ENCODE measurements around the gene CCDC197. TPM values are rescaled to one million over a fixed set of nuclear protein-coding genes. Genes with fewer than 3 reads are reported as not detected.

The CCDC197 gene
- total RNA-seq, 1 donor, result not detected

DNA sequence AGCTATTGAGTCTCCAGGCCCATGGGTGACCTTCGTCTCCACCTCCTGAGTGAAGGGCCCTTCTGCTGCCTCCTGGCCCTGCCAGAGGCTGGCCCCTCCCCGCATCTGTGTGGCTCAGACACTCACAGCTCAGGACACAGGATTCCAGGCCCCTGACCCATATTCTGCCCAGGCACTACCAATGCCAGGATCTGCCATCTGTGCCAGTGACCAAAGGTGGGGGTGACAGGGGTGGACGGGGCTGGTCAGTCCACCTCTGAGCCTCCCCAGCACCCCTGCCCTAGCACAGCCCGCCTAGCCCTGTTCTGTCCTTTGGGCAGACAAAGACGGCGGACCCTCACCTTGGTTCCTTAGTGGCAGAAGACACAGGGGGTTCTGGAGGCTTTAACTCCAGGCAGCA, 23.5 kb upstream of the CCDC197 start:
- DNase-seq (ENCODE audit: low read depth), result no peak
- TF ChIP-seq, protein P1, sequence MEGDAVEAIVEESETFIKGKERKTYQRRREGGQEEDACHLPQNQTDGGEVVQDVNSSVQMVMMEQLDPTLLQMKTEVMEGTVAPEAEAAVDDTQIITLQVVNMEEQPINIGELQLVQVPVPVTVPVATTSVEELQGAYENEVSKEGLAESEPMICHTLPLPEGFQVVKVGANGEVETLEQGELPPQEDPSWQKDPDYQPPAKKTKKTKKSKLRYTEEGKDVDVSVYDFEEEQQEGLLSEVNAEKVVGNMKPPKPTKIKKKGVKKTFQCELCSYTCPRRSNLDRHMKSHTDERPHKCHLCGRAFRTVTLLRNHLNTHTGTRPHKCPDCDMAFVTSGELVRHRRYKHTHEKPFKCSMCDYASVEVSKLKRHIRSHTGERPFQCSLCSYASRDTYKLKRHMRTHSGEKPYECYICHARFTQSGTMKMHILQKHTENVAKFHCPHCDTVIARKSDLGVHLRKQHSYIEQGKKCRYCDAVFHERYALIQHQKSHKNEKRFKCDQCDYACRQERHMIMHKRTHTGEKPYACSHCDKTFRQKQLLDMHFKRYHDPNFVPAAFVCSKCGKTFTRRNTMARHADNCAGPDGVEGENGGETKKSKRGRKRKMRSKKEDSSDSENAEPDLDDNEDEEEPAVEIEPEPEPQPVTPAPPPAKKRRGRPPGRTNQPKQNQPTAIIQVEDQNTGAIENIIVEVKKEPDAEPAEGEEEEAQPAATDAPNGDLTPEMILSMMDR (IDR thresholded peaks at IDR 0.05; ENCODE audit: insufficient read depth, low read length), result no peak
- no peak overlapping the region for H3K4me3 ChIP-seq (ENCODE audit: low read depth, low read length)

DNA sequence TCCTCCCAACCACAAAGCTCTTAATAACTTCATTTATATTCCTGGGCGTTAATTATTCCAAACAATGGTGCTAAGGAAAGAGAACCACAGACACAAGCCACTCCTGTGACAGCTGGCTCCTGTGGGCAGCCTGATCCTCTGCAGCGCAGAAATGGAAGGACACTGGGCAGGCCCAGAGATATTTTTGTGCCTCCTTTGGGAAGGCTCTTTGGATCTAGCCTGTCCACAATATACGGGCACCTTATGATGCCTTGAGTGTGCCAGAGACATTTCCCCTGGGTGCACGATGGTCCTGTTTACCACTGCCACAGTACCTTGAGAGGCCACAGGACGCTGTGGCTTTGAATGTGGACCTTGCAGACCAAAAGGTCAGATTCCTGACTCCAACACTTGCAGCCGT, 22.8 kb upstream of the CCDC197 start:
- no peak for DNase-seq (ENCODE audit: low read depth)
- H3K4me3 ChIP-seq (ENCODE audit: low read depth, low read length), result no peak overlapping the region
- TF ChIP-seq, protein P1 (IDR thresholded peaks at IDR 0.05; ENCODE audit: insufficient read depth, low read length), result no peak

DNA sequence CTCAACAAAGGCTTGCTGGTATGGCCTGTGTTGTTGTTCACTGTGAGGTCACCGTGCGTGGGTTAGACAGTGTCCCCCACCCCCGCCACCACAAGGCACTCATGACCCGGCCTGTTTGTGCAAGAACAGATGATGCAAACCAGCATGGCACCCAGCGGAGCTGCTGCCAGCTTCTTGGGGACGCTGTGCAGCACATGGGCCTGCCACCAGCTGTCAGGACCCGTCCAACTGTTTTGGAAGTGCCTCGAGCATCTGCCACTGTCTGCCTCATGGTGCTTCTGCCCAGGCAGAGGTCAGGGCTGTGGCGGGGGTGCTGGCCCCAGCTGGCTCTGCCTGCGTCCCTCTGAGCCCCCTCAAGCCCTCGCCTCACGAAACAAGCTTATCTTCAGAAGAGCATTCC, 22.3 kb upstream of the CCDC197 start:
- TF ChIP-seq, protein P1 (IDR thresholded peaks at IDR 0.05; ENCODE audit: insufficient read depth, low read length), result no peak
- H3K4me3 ChIP-seq (ENCODE audit: low read depth, low read length), result no peak overlapping the region
- no peak for DNase-seq (ENCODE audit: low read depth)

DNA sequence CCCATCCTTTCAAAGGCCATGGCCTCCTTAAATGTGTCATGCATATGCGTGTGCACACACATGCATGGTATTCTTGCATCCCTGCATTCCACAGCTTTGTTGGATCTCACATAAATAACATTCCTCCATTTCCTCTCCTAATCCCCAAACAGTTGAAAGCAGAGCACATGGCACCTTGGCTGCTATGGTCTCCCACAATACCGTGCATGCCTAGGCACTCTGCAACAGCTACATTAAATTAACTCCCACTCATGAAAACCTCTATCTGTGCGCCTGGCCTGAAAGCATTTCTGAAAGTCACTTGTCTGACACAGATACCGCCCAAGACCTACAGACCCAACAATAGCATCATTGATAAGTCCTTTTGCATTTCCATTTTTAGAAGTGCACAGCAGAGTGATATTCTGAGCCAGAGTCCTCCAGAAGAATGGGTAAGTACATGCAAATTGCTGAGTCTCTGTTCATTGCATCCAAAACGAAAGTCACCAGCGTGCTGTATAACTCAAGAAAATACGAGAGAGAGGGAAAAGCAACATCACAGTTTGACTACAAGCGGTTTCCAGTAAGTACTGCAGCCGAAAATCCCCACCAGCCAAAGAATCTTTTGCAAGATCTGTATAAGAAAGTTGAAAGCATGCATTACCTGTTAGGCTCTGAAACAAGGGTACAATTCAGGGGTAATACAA, 21.2 kb upstream of the CCDC197 start:
- TF ChIP-seq, protein P1 (IDR thresholded peaks at IDR 0.05; ENCODE audit: insufficient read depth, low read length), result no peak
- DNase-seq (ENCODE audit: low read depth), result no peak
- no peak overlapping the region for H3K4me3 ChIP-seq (ENCODE audit: low read depth, low read length)

DNA sequence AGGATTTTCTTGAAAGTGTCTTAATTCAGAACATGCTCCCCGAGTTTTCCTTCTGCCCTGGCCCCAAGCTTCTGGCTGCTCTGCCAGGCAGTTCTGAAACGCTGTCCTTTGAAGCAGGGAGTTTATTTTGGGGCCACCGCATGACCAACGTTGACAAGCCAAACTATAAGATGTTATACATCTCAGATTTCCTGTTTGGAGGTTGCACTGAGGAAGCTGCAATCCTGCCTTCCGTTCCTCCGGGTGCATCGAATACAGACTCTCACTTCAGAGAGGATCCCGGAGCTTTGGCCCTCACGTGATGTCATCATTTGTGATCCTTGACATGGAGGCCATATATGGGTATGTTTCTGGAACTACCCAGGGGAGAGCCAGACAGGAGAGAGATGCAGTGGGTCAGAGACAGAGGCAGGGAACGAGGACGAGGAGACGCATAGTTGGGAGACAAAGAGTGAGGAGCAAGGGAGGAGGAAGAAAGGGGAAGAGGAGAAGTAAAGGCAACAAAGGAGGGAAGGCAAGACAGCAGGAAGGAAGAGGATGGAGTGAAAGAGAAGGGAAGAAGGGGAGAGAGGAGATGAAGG, 20.5 kb upstream of the CCDC197 start, which contains the start of gene ASB2:
TSS of gene ASB2 (minus strand) at position 94 of the 581 bp plus-strand sequence. CDS start 12,031 bp downstream, outside the sequence.
- no peak for DNase-seq (ENCODE audit: low read depth)
- no peak within 1 kb of the TSS for H3K4me3 ChIP-seq (ENCODE audit: low read depth, low read length)

DNA sequence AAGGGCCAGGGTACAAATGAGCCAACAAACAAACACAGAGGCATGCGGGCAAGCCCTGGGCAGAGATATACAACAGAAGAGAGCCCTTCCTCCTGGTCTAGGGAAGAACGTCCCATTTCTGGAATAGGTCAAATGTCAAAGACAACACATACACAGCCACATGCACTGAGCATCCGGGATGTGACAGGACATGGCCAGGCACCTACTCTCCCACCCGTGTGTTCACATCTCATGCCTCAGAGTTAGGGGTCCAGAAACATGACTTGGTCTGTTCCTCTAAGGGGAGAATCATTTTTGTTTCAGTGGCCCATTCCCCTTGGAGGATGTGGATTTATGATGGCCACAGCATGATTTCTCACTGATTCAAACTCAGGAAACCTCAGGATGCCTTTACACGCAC, 19.9 kb upstream of the CCDC197 start:
- TF ChIP-seq, protein P1 (IDR thresholded peaks at IDR 0.05; ENCODE audit: insufficient read depth, low read length), result no peak
- DNase-seq (ENCODE audit: low read depth), result no peak
- no peak overlapping the region for H3K4me3 ChIP-seq (ENCODE audit: low read depth, low read length)

More for the DNA sequence above, 20.5 kb upstream of the CCDC197 start, which contains the start of gene ASB2:
- TF ChIP-seq, protein P1 (IDR thresholded peaks at IDR 0.05; ENCODE audit: insufficient read depth, low read length), result no peak

Data from fibroblast of the aortic adventitia (primary cell).